ENCODE measurements around the gene POLE3. TPM values are rescaled to one million over a fixed set of nuclear protein-coding genes. Genes with fewer than 3 reads are reported as not detected.

The POLE3 gene
- total RNA-seq, 1 donor: 54.0 TPM

GRCh38 chr9:113360242-113360842 is 50.1 kb downstream of the POLE3 start:
- H3K4me3 ChIP-seq (ENCODE audit: low read depth, low read length): no peak overlapping the region
- TF ChIP-seq CTCF (IDR thresholded peaks at IDR 0.05; ENCODE audit: insufficient read depth, low read depth, low read length): no peak
- DNase-seq (ENCODE audit: low read depth): no peak

DNA sequence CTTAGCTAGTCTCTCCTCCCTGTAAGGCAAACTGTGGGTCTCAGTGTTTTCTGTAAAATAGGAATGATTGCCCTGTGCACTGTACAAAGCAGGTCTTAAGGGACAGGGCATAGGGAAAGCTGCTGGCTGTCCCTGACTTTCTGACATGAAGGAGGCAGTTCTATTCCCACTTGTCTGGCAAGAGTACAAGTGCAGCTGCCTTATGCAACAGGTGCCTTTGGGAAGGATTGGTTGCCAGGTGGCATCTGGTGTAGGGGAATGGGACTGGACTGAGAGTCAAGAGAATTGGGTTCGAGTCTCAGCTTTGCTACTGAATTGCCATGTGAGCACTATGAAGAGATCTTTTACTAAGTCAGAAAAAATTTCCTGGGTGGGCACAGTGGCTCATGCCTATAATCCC is 51.1 kb downstream of the POLE3 start:
- TF ChIP-seq CTCF (IDR thresholded peaks at IDR 0.05; ENCODE audit: insufficient read depth, low read depth, low read length): no peak
- no peak for DNase-seq (ENCODE audit: low read depth)
- no peak overlapping the region for H3K4me3 ChIP-seq (ENCODE audit: low read depth, low read length)

Other genes with a start within 250 kb of the POLE3 start
- gene FKBP15, start 189.4 kb downstream of the POLE3 start, total RNA-seq: 20.6 and 25.9 TPM in 2 replicates
- gene SLC31A1, start 189.1 kb downstream of the POLE3 start, total RNA-seq: 34.5 and 41.5 TPM in 2 replicates
- gene CDC26, start 135.1 kb downstream of the POLE3 start, total RNA-seq: 35.8 and 61.3 TPM in 2 replicates
- 21.3 and 36.3 TPM in 2 replicates for gene PRPF4, start 135.0 kb downstream of the POLE3 start, total RNA-seq
- not detected in 2 replicates for gene RNF183, start 107.3 kb downstream of the POLE3 start, total RNA-seq
- gene WDR31, start 70.4 kb downstream of the POLE3 start, total RNA-seq: 0.32 and 0.86 TPM in 2 replicates
- gene BSPRY, start 61.1 kb downstream of the POLE3 start, total RNA-seq: not detected in 2 replicates
- 6.1 and 7.3 TPM in 2 replicates for gene HDHD3, start 33.7 kb downstream of the POLE3 start, total RNA-seq
- 14.2 and 15.1 TPM in 2 replicates for gene ALAD, start 9.4 kb downstream of the POLE3 start, total RNA-seq
- 0.32 and 0.43 TPM in 2 replicates for gene C9orf43, start 72 bp upstream of the POLE3 start, total RNA-seq
- gene RGS3, start 53.1 kb upstream of the POLE3 start, total RNA-seq: 37.1 and 44.8 TPM in 2 replicates

Measured in fibroblast of villous mesenchyme (primary cell).